HUES6 (cell line): ENCODE data around the gene BCL7B.
"Not testable (repeated sequence)": the region's sequence is repeated elsewhere in the genome, so short reads cannot be mapped to it uniquely, and the experiment has no call there.

Source experiments
- H3K27ac ChIP-seq: 2 replicates; pipeline ENCODE4 v1.7.0; 2013; ENCODE audit warnings: low read depth, mild to moderate bottlenecking, low read length, inconsistent platforms
- H3K27me3 ChIP-seq: 2 replicates; pipeline ENCODE4 v1.6.1; 2013; ENCODE audit warnings: low read length; ENCODE audit not compliant: control insufficient read depth, insufficient read depth
- H3K36me3 ChIP-seq: 2 replicates; pipeline ENCODE4 v1.6.1; 2013; ENCODE audit warnings: low read length; ENCODE audit not compliant: control insufficient read depth, insufficient read depth
- H3K4me1 ChIP-seq: 2 replicates; pipeline ENCODE4 v1.6.1; 2013; ENCODE audit warnings: low read length; ENCODE audit not compliant: control insufficient read depth, insufficient read depth
- H3K4me3 ChIP-seq: 2 replicates; pipeline ENCODE4 v1.5.1; 2013; ENCODE audit warnings: low read depth, low read length
- H3K9ac ChIP-seq: one replicate; pipeline ENCODE4 v1.6.1; 2013; ENCODE audit warnings: mild to moderate bottlenecking, low read length
- H3K9me3 ChIP-seq: 2 replicates; pipeline ENCODE4 v1.6.1; 2013; ENCODE audit warnings: low read depth, low read length; ENCODE audit not compliant: control insufficient read depth, insufficient read depth

Gene BCL7B

DNA sequence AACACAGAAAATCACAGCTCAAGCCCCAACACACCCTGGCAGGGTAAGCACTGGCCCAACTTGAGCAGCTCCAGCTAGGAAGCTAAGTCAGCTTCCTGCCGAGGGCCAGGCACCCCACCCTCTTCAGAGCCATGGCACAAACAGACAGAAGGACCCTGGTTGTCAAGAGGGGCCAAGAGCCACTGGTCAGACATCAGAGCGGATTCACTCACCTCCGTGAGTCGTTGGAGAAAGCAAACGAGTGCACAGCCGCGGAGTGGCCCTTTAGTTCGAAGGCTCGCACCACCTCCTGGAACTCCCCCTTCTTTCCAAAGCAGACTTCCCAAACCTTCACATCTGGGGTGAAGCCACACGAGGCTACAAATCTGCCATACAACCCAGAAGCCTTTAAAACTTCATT, 13.5 kb upstream of the BCL7B start:
- H3K27ac ChIP-seq, result no peak overlapping the region
- no peak overlapping the region for H3K9ac ChIP-seq
- no peaks in the 10 kb centered on the region for H3K9me3 ChIP-seq
- H3K4me3 ChIP-seq, result no peak overlapping the region
- no peaks in the 10 kb centered on the region for H3K27me3 ChIP-seq
- peaks cover 55% of the 10 kb centered on the region for H3K36me3 ChIP-seq
- H3K4me1 ChIP-seq, result no peaks in the 10 kb centered on the region

DNA sequence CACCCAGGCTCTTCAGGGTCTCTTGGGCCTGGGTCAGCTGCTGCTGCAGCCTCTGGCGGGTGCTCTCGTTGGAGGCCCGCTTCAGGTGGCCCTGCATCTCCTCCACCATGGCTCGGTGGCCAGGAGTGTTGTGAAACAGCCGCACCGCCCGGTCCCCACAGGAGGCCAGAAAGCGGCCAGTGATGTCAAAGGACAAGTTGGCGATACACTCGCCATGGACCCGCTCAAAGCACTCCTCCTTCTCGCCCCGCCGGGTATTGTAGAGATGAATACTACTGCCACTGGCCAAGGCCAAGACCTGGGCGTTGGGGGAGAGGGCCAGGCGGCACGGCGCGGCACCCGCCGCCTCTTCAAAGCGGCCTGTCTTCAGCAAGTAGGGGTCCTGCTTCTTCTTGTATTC, 13.0 kb upstream of the BCL7B start:
- H3K36me3 ChIP-seq, result peaks cover 55% of the 10 kb centered on the region
- H3K9me3 ChIP-seq, result no peaks in the 10 kb centered on the region
- H3K27ac ChIP-seq, result no peak overlapping the region
- no peak overlapping the region for H3K4me3 ChIP-seq
- H3K4me1 ChIP-seq, result no peaks in the 10 kb centered on the region
- H3K9ac ChIP-seq, result no peak overlapping the region
- H3K27me3 ChIP-seq, result no peaks in the 10 kb centered on the region

- Histone ChIP-seq H3K27me3 (no peaks in the 10 kb centered on the region), H3K4me3 (no peak overlapping the region), H3K9ac (no peak overlapping the region), H3K36me3 (peaks cover 47% of the 10 kb centered on the region), H3K4me1 (no peaks in the 10 kb centered on the region), H3K27ac (no peak overlapping the region), H3K9me3 (no peaks in the 10 kb centered on the region)
Observed at GRCh38 chr7:73569042-73569608, 11.6 kb upstream of the BCL7B start.

DNA sequence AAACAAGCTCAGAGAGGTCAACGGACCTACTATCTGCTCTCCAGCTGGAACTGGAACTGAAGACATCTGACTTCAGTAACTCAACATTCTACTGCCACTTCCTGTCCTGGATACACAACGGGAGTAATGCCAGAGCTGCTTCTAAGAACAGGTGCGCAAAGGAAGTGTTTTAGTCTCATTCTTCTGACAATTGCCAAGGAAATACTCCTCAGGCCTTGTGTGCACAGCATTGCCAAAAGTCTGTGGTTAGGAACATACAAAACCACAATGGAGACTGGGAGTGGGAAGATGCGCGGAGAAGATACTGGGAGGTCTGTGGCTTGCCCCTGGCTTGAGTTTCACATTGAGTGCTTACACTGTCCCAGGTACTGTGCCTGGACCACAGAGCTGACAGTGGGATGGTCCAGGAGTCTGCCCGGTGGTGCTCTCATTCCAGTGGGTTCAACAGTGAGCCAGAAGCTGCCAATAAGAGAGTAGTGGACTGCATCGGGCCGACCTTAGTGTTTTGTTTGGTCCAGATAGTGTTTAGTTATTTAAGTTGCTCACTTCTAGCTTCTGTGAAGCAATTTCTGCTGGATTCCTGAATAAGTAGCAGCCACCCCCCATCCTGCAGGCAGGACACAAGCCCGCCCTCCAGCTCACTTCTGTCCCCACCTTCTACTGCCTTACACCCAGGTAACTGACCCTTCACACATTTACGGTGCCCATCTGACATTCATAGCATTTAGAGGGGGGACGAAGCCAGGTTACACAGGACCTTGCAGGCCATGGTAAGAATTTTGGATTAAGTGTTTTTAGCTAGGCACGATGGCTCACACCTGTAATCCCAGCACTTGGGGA, 10.6 kb upstream of the BCL7B start:
- Histone ChIP-seq H3K27me3 (no peaks in the 10 kb centered on the region), H3K9ac (no peak overlapping the region), H3K9me3 (no peaks in the 10 kb centered on the region), H3K4me1 (no peaks in the 10 kb centered on the region), H3K4me3 (no peak overlapping the region), H3K27ac (no peak overlapping the region), H3K36me3 (peaks cover 36% of the 10 kb centered on the region)

DNA sequence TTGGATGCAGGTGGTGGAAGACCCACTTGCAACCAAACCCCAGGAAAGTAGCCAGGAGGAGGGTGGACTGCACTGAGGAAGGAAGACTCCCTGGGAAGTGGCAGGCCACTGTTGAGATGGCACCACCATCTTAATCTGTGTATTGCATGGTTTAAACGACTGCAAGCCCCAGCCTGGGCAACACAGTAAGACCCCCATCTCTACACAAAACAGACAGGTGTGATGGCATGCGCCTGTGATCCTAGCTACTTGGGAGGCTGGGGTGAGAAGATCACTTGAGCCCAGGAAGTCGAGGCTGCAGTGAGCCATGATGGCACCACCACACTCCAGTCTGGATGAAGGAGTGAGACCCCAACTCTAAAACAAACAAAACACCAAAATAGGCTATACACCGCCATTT, 9.7 kb upstream of the BCL7B start:
- H3K27ac ChIP-seq, result no peak overlapping the region

GRCh38 chr7:73566431-73566830, 8.9 kb upstream of the BCL7B start:
- not testable (repeated sequence) for H3K9me3 ChIP-seq, H3K27ac ChIP-seq, H3K27me3 ChIP-seq, H3K4me1 ChIP-seq, H3K9ac ChIP-seq, H3K4me3 ChIP-seq
- peaks cover 22% of the 10 kb centered on the region for H3K36me3 ChIP-seq

More for the DNA sequence above, 9.7 kb upstream of the BCL7B start:
- Histone ChIP-seq H3K36me3 (peaks cover 27% of the 10 kb centered on the region), H3K4me1 (no peaks in the 10 kb centered on the region), H3K4me3 (no peak overlapping the region), H3K27me3 (no peaks in the 10 kb centered on the region), H3K9ac (no peak overlapping the region), H3K9me3 (no peaks in the 10 kb centered on the region)

DNA sequence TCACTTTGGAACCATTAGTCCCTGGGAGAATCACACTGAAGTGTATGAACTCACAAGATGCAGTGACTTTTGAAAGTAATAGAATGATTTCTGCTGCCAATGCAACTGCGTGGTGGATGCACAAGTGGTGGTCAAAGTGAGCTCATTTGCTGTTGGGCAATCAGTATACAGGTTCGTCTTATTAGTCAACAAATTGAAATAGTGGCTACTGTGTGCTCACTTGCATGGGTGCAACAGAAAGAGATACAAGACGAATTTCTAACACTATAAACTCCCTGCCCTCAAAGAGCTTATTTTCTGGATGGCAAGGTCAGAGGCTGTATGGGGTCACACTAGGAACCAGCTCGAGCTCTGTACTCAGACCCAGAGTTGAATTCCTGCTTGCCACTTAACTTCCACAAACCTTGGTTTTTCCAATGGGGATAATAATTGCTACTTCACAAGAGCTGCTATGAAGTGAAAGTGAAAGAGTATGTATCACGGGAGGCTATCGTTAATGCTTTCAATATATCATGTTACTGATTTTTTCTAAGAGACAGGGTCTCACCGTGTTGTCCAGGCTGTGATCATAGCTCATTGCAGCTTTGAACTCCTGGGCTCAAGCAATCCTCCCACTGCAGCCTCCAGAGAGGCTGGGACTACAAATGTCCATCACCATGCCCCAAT, 8.3 kb upstream of the BCL7B start:
- Histone ChIP-seq H3K4me3 (no peak overlapping the region), H3K27ac (no peak overlapping the region), H3K9ac (no peak overlapping the region), H3K9me3 (no peaks in the 10 kb centered on the region), H3K27me3 (no peaks in the 10 kb centered on the region), H3K36me3 (peaks cover 17% of the 10 kb centered on the region), H3K4me1 (no peaks in the 10 kb centered on the region)

GRCh38 chr7:73560109-73560835, 2.8 kb upstream of the BCL7B start:
- no peaks in the 10 kb centered on the region for H3K9me3 ChIP-seq
- H3K27ac ChIP-seq, result no peak overlapping the region

DNA sequence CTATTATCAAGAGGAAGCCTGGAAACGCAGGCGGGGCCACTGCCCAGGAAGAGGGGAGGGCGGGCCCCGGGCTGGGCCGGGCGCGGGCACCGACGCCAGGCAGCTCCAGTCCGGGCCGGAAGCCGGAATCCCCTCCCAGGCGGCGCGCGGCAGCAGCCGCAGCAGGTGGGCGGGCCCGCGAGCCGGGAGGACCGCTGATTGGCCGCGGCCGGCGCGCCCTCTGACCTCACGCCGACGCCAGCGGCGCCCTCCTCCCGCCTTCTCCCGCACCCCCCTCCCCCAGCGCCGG, 438 bp downstream of the BCL7B start:
- H3K9ac ChIP-seq, result peak overlapping the region; percentile 94
- peaks cover 4% of the 10 kb centered on the region for H3K36me3 ChIP-seq
- H3K4me1 ChIP-seq, result no peaks in the 10 kb centered on the region
- peaks cover 11% of the 10 kb centered on the region for H3K27me3 ChIP-seq
- H3K4me3 ChIP-seq, result peak overlapping the region; percentile 62
- H3K27ac ChIP-seq, result peak overlapping the region; percentile 95; the same call in 1 of the 2 replicates
- H3K9me3 ChIP-seq, result no peaks in the 10 kb centered on the region

More at GRCh38 chr7:73560109-73560835, 2.8 kb upstream of the BCL7B start:
- no peaks in the 10 kb centered on the region for H3K36me3 ChIP-seq
- H3K4me1 ChIP-seq, result no peaks in the 10 kb centered on the region
- no peak overlapping the region for H3K9ac ChIP-seq
- peaks cover 11% of the 10 kb centered on the region for H3K27me3 ChIP-seq
- H3K4me3 ChIP-seq, result no peak overlapping the region

- H3K27ac ChIP-seq, result 0 out of 2 replicates have a peak overlapping the region, but pooled peaks have one; percentile 95
- H3K9ac ChIP-seq, result peak overlapping the region; percentile 59
- H3K27me3 ChIP-seq, result peaks cover 11% of the 10 kb centered on the region
- H3K36me3 ChIP-seq, result peaks cover 9% of the 10 kb centered on the region
- no peaks in the 10 kb centered on the region for H3K9me3 ChIP-seq
- peak overlapping the region; percentile 62 for H3K4me3 ChIP-seq
- H3K4me1 ChIP-seq, result no peaks in the 10 kb centered on the region
Observed at GRCh38 chr7:73556208-73557107, 1.0 kb downstream of the BCL7B start.
